BLaER1 (cell line): ENCODE results near the gene SLC22A14.
"Not testable (repeated sequence)": the region's sequence is repeated elsewhere in the genome, so short reads cannot be mapped to it uniquely, and the experiment has no call there.

Experiments
- H3K27ac ChIP-seq: shearing (Covaris generic); formaldehyde crosslinking; 2 replicates; pipeline ENCODE4 v1.8.1; 2022
- H3K27me3 ChIP-seq: shearing (Covaris generic); formaldehyde crosslinking; 2 replicates; pipeline ENCODE4 v1.8.1; 2022
- H3K36me3 ChIP-seq: shearing (Covaris generic); formaldehyde crosslinking; 2 replicates; pipeline ENCODE4 v1.8.1; 2022
- H3K4me1 ChIP-seq: shearing (Covaris generic); formaldehyde crosslinking; 2 replicates; pipeline ENCODE4 v1.8.1; 2022
- H3K4me2 ChIP-seq: shearing (Covaris generic); formaldehyde crosslinking; 2 replicates; pipeline ENCODE4 v1.8.1; 2022
- H3K4me3 ChIP-seq: shearing (Covaris generic); formaldehyde crosslinking; 2 replicates; pipeline ENCODE4 v1.8.1; 2022
- H3K9ac ChIP-seq: shearing (Covaris generic); formaldehyde crosslinking; 2 replicates; pipeline ENCODE4 v1.8.1; 2022
- H3K9me3 ChIP-seq: shearing (Covaris generic); formaldehyde crosslinking; 2 replicates; pipeline ENCODE4 v1.8.1; 2022
- H4K20me1 ChIP-seq: shearing (Covaris generic); formaldehyde crosslinking; 2 replicates; pipeline ENCODE4 v1.8.1; 2022
- Cebpa-rat ChIP-seq: shearing (Covaris generic); IDR thresholded peaks from 2 replicates; pipeline ENCODE4 v1.8.1; 2022

The SLC22A14 gene

DNA sequence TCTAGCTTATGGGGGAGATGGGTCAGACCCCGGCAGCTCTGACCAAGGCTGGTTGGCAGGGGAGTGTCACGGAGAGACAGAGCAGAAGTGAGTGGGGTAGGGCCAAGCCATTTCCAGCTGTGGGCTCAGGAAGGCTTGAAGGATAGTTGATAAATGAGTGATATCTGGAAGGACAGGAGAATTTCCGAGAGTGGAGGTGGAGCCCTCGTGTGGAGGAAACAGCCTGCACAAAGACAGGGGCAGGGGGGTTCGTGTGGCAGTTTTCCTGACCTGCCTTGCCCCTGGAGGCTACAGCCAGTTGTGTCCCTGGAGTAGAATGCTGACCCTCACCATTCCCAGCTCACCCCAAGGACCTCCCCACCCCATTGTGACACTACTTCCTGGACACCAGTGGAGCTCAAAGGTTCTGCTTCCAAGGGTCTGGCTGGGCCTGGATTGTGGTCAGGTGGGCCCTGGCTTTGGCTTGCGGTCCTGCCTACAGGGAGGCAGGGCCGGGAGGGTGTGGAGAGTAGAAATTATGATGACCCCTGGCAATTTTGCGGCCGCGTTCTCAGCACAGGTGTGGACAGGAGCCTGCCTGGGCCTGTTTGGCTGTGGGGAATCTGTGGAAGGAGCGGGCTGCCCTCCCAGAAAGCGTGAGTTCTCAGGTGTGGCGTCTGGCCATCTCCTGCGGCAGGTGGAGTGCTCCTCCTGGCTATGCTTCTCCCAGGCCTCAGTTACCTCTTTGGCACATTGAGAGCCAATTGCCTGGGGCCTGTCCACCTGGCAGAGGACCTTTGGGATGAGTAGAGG, at the start of gene SLC22A14:
Gene SLC22A14, plus strand, starts transcription at position 400 of the 792 bp plus-strand sequence. CDS start 23,733 bp downstream, outside the sequence.
- Histone ChIP-seq H3K9ac (no peak within 1 kb of the TSS), H4K20me1 (no peaks in the 10 kb centered on the region), H3K36me3 (no peaks in the 10 kb centered on the region), H3K27me3 (no peaks in the 10 kb centered on the region), H3K4me2 (no peak within 1 kb of the TSS), H3K9me3 (peaks cover 7% of the 10 kb centered on the region; the same call in 1 of the 2 replicates), H3K27ac (no peak within 1 kb of the TSS), H3K4me3 (no peak within 1 kb of the TSS), H3K4me1 (no peaks in the 10 kb centered on the region)
- no peak for TF ChIP-seq Cebpa-rat

GRCh38 chr3:38232701-38233100, 49.4 kb upstream of the SLC22A14 start:
- Histone ChIP-seq H3K4me2 (no peak overlapping the region), H4K20me1 (no peaks in the 10 kb centered on the region), H3K9me3 (peaks cover 14% of the 10 kb centered on the region), H3K4me3 (no peak overlapping the region), H3K36me3 (peaks cover 85% of the 10 kb centered on the region), H3K27me3 (no peaks in the 10 kb centered on the region), H3K27ac (no peak overlapping the region), H3K9ac (no peak overlapping the region), H3K4me1 (no peaks in the 10 kb centered on the region)
- no peak for TF ChIP-seq Cebpa-rat

DNA sequence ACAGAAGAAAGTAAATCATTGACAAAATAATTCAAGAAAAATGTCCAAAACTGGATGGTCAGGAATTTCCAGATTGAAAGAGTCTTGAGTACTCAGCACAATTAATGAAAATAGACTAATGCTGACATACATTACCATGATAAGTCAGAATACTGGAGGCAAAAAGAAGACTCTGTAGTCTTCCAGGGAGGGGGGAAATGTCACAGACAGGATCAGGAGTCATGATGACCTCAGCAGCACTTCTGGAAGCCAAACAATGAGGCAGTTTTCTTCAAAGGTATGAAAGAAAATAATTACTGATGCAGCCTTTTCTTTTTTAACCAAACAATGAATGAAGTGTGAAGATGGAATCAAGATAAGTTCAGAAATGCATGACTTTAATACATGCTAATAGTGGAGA, 46.6 kb upstream of the SLC22A14 start:
- Histone ChIP-seq H3K4me3 (no peak overlapping the region), H3K4me2 (no peak overlapping the region), H3K27me3 (no peaks in the 10 kb centered on the region), H3K4me1 (no peaks in the 10 kb centered on the region), H3K27ac (no peak overlapping the region), H3K9me3 (peaks cover 23% of the 10 kb centered on the region), H4K20me1 (no peaks in the 10 kb centered on the region), H3K9ac (no peak overlapping the region), H3K36me3 (peaks cover 92% of the 10 kb centered on the region)
- TF ChIP-seq Cebpa-rat, result no peak

DNA sequence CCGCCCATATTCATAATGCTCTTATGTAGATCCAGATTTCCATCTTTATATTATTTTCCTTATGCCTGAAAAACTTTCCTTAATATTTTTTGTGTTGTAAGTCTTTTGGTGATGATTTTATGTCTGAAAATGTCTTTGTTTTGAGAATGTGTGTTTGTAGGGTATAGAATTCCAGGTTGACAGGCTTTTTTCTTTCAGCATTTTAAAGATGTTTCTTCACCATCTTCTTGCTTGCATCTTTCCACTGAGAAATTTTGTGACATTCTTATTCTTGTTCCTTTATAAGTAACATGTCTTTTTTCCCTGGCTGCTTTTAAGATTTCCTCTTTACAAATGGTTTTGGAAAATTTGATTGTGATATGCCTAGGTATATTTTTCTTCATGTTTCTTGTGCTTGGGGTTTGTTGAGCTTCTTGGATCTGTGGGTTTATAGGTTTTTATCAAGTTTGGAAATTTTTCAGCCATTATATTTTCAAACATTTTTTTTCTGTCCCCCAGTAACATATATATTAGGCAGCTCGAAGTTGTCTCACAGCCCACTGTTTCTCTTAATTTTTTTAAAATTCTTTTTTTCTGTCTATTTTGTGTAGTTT, 43.6 kb upstream of the SLC22A14 start:
- Histone ChIP-seq H3K4me2 (no peak overlapping the region), H3K27me3 (no peaks in the 10 kb centered on the region), H3K27ac (no peak overlapping the region), H3K4me3 (no peak overlapping the region), H4K20me1 (no peaks in the 10 kb centered on the region), H3K4me1 (no peaks in the 10 kb centered on the region), H3K9me3 (peaks cover 23% of the 10 kb centered on the region), H3K9ac (no peak overlapping the region), H3K36me3 (peaks cover 81% of the 10 kb centered on the region)
- no peak for TF ChIP-seq Cebpa-rat

GRCh38 chr3:38242812-38243211, 39.3 kb upstream of the SLC22A14 start:
- not testable (repeated sequence) for H3K27me3 ChIP-seq, H3K9ac ChIP-seq, H4K20me1 ChIP-seq, H3K4me3 ChIP-seq, H3K27ac ChIP-seq, H3K4me2 ChIP-seq, H3K4me1 ChIP-seq, H3K9me3 ChIP-seq
- H3K36me3 ChIP-seq, result peaks cover 74% of the 10 kb centered on the region

GRCh38 chr3:38245930-38246329, 36.2 kb upstream of the SLC22A14 start:
- H3K4me1 ChIP-seq, result no peaks in the 10 kb centered on the region
- no peak overlapping the region for H3K27ac ChIP-seq
- H3K27me3 ChIP-seq, result no peaks in the 10 kb centered on the region
- H3K9ac ChIP-seq, result no peak overlapping the region
- no peak for TF ChIP-seq Cebpa-rat
- H3K4me2 ChIP-seq, result no peak overlapping the region
- no peak overlapping the region for H3K4me3 ChIP-seq
- H3K36me3 ChIP-seq, result peaks cover 75% of the 10 kb centered on the region
- H3K9me3 ChIP-seq, result no peaks in the 10 kb centered on the region
- H4K20me1 ChIP-seq, result no peaks in the 10 kb centered on the region

DNA sequence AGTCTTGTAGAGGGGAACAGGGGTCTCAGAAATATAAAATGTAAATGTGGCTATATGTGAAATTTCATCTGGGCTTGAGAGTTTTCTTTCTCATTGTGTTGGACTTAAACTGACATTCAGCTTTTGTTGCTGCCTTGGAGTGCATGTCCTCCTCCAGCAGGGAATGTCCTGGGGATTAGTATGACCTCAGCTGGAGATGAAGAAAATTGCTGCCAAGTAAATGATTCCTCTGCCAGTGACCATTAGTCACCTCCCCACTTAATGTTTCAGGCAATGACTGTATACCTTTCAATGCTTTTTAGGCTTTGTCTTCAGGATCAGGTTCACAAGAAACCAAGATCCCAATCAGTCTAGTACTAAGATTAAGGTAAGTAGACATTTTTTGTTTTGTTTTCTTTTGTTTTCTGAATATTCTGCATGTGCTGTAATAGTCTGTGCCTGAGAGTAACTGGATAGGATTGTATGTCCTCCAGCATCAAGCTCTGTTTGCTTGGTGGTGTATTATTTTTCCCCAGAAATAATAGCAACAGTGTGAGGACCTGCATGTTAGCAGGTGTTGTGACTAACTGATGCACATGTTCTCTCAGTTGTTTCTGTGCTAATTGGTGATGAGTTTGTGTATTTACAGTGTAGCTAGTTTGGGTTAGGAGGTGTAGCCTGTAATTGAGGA, 34.6 kb upstream of the SLC22A14 start:
- Histone ChIP-seq H3K27ac (no peak overlapping the region), H3K4me3 (no peak overlapping the region), H3K4me1 (no peaks in the 10 kb centered on the region), H3K9ac (no peak overlapping the region), H4K20me1 (no peaks in the 10 kb centered on the region), H3K36me3 (peaks cover 86% of the 10 kb centered on the region), H3K27me3 (no peaks in the 10 kb centered on the region), H3K9me3 (no peaks in the 10 kb centered on the region), H3K4me2 (no peak overlapping the region)
- no peak for TF ChIP-seq Cebpa-rat

GRCh38 chr3:38250198-38250597, 31.9 kb upstream of the SLC22A14 start:
- Histone ChIP-seq H3K4me1 (no peaks in the 10 kb centered on the region), H3K9me3 (no peaks in the 10 kb centered on the region), H3K36me3 (peaks cover 96% of the 10 kb centered on the region), H3K9ac (no peak overlapping the region), H3K27me3 (no peaks in the 10 kb centered on the region), H3K27ac (no peak overlapping the region), H3K4me3 (no peak overlapping the region), H3K4me2 (no peak overlapping the region), H4K20me1 (0 out of 2 replicates have a peak, but pooled peaks cover 4% of the 10 kb centered on the region)
- TF ChIP-seq Cebpa-rat, result no peak

GRCh38 chr3:38251197-38251596, 30.9 kb upstream of the SLC22A14 start:
- TF ChIP-seq Cebpa-rat, result no peak
- peaks cover 98% of the 10 kb centered on the region for H3K36me3 ChIP-seq

GRCh38 chr3:38253704-38254103, 28.4 kb upstream of the SLC22A14 start:
- H3K9me3 ChIP-seq, result no peaks in the 10 kb centered on the region
- no peak for TF ChIP-seq Cebpa-rat
- H3K9ac ChIP-seq, result no peak overlapping the region
- H3K4me1 ChIP-seq, result no peaks in the 10 kb centered on the region
- H3K4me2 ChIP-seq, result no peak overlapping the region
- peaks cover 83% of the 10 kb centered on the region for H3K36me3 ChIP-seq
- no peak overlapping the region for H3K4me3 ChIP-seq
- no peak overlapping the region for H3K27ac ChIP-seq
- H4K20me1 ChIP-seq, result 0 out of 2 replicates have a peak, but pooled peaks cover 4% of the 10 kb centered on the region
- no peaks in the 10 kb centered on the region for H3K27me3 ChIP-seq

More at GRCh38 chr3:38251197-38251596, 30.9 kb upstream of the SLC22A14 start:
- no peak overlapping the region for H3K27ac ChIP-seq
- H3K9ac ChIP-seq, result no peak overlapping the region
- no peaks in the 10 kb centered on the region for H3K4me1 ChIP-seq
- 0 out of 2 replicates have a peak, but pooled peaks cover 4% of the 10 kb centered on the region for H4K20me1 ChIP-seq
- no peaks in the 10 kb centered on the region for H3K27me3 ChIP-seq
- no peak overlapping the region for H3K4me3 ChIP-seq
- H3K4me2 ChIP-seq, result no peak overlapping the region
- no peaks in the 10 kb centered on the region for H3K9me3 ChIP-seq
